Mesendoderm (in vitro differentiated cells): Measurements from ENCODE around the gene RBP3.

Source experiments
- DNase-seq: peaks from one replicate; pipeline ENCODE4 v3.0.0; 2013
- H2AK5ac ChIP-seq: 2 replicates; pipeline ENCODE4 v1.6.1; 2013; ENCODE audit warnings: low read length, inconsistent platforms
- H2BK120ac ChIP-seq: 2 replicates; pipeline ENCODE4 v1.6.1; 2013; ENCODE audit warnings: low read depth, mild to moderate bottlenecking, low read length, moderate library complexity, mixed read lengths
- H2BK15ac ChIP-seq: replicated peaks from 2 replicates; pipeline ENCODE4 v1.6.1; 2013; ENCODE audit warnings: low read depth, mild to moderate bottlenecking, moderate library complexity
- H2BK5ac ChIP-seq: 2 replicates; pipeline ENCODE4 v1.6.1; 2013; ENCODE audit warnings: low read length, inconsistent platforms
- H3K18ac ChIP-seq: 2 replicates; pipeline ENCODE4 v1.6.1; 2013; ENCODE audit warnings: mild to moderate bottlenecking, low read length, mixed read lengths
- H3K23ac ChIP-seq: one replicate; pipeline ENCODE4 v1.6.1; 2013; ENCODE audit warnings: low read length
- H3K27ac ChIP-seq: 2 replicates; pipeline ENCODE4 v1.5.1; 2013; ENCODE audit warnings: low read depth, mild to moderate bottlenecking, inconsistent platforms, low read length, moderate library complexity
- H3K27me3 ChIP-seq: 2 replicates; pipeline ENCODE4 v1.6.1; 2013; ENCODE audit warnings: low read length, control low read depth, mild to moderate bottlenecking, inconsistent platforms; ENCODE audit not compliant: insufficient read depth, poor library complexity
- H3K36me3 ChIP-seq: 2 replicates; pipeline ENCODE4 v1.6.1; 2013; ENCODE audit warnings: low read length, inconsistent platforms; ENCODE audit not compliant: control insufficient read depth, insufficient read depth
- H3K4ac ChIP-seq: one replicate; pipeline ENCODE4 v1.6.1; 2013; ENCODE audit warnings: low read depth, mild to moderate bottlenecking, low read length, moderate library complexity
- H3K4me1 ChIP-seq: 2 replicates; pipeline ENCODE4 v1.6.1; 2013; ENCODE audit warnings: low read depth, low read length, inconsistent platforms; ENCODE audit not compliant: control insufficient read depth
- H3K4me2 ChIP-seq: 2 replicates; pipeline ENCODE4 v1.6.1; 2013; ENCODE audit warnings: low read length
- H3K4me3 ChIP-seq: 2 replicates; pipeline ENCODE4 v1.5.1; 2013; ENCODE audit warnings: mild to moderate bottlenecking, low read length
- H3K56ac ChIP-seq: one replicate; pipeline ENCODE4 v1.6.1; 2013; ENCODE audit warnings: low read length
- H3K79me1 ChIP-seq: 2 replicates; pipeline ENCODE4 v1.6.1; 2013; ENCODE audit warnings: low read length, inconsistent platforms
- H3K79me2 ChIP-seq: 2 replicates; pipeline ENCODE4 v1.6.1; 2013; ENCODE audit warnings: mild to moderate bottlenecking, low read length; ENCODE audit not compliant: control insufficient read depth, insufficient read depth
- H3K9ac ChIP-seq: 2 replicates; pipeline ENCODE4 v1.6.1; 2013; ENCODE audit warnings: low read length, inconsistent platforms
- H4K5ac ChIP-seq: one replicate; pipeline ENCODE4 v1.6.1; 2013; ENCODE audit warnings: low read length
- H4K8ac ChIP-seq: one replicate; pipeline ENCODE4 v1.6.1; 2013; ENCODE audit warnings: low read depth, mild to moderate bottlenecking, control low read depth, low read length, moderate library complexity
- WGBS: extraction: QIAGEN DNeasy Blood & Tissue Kit; methylation state at CpG from one replicate; pipeline ENCODE4 v1.1.7; 2013; ENCODE audit warnings: low lambda C conversion rate, missing lambda C conversion rate; ENCODE audit not compliant: insufficient coverage; ENCODE audit errors: extremely low coverage; 5-methylcytosine and 5-hydroxymethylcytosine counted together

RBP3 gene

DNA sequence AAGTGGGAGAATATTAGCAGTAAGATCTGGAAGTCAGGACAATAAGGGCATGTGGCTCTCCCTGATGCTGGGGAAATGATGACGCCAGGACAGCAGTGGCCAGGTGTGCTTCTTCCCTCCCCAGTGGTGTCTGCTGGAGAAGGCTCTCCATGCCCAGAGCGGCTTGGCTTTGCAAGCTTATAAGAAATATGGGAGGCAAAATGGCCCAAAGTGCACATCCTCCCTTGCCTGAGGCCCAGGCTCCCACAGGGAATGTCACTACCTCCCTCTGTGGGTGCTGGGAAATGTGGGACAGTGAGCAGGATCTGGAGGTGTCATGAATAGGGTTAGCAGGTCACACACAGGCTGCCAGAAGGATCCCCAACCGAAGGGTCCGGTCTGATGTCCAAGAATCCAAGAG lies 53.0 kb downstream of the RBP3 start:
- Histone ChIP-seq H3K9ac (no peak overlapping the region), H3K79me2 (no peaks in the 10 kb centered on the region), H4K8ac (no peak overlapping the region), H2BK120ac (no peak overlapping the region), H3K23ac (no peak overlapping the region), H3K27ac (no peak overlapping the region), H3K36me3 (no peaks in the 10 kb centered on the region), H3K27me3 (no peaks in the 10 kb centered on the region), H3K4me1 (peaks cover 11% of the 10 kb centered on the region), H3K79me1 (no peaks in the 10 kb centered on the region), H3K4me2 (no peak overlapping the region), H4K5ac (no peak overlapping the region), H3K4ac (no peak overlapping the region), H2BK15ac (no peak overlapping the region), H3K18ac (no peak overlapping the region), H2AK5ac (no peak overlapping the region), H2BK5ac (no peak overlapping the region), H3K4me3 (no peak overlapping the region), H3K56ac (no peak overlapping the region)
- WGBS: no CpG with 5 or more reads among the region's 4 CpGs
- no peak for DNase-seq

DNA sequence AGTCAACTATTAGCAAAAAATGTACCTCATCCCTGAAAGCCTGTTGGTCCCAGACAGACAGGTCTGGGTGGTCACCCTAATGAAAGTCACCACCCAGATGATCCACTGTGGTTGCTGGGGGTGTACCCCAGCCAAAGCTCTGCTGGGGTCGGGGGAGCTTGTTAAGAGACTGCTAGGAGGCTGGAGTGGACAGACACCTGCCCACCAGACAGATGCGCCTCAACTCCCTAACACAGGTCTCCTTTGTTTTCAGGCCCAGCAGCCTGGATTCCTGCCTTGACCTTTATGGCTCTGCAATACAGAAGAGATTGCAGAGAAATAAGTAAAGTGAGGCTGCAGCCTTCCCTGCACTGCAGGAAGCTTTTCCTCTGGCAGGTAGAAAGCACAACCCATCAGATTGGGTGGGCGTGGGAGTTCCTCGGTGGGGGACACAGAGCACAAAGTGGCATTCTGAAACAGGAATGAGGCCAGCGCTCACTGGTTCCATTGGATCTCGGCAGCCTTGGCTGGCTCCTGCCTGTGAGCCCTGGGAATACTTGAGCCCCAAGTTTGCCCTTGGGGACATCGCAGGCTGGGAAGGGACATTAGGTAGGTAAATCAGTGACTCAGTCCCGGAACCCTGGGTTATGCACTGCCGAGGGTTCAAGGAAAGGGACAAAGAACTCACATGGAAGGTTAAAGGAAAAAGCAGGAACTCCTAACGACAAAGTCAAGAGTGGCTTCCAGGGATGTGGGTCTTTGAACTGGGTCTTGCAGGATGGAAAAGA lies 53.9 kb downstream of the RBP3 start:
- no peak overlapping the region for H3K4me3 ChIP-seq
- H4K5ac ChIP-seq: no peak overlapping the region
- no peak overlapping the region for H2BK120ac ChIP-seq
- DNase-seq: no peak
- no peak overlapping the region for H3K56ac ChIP-seq
- no peak overlapping the region for H2BK15ac ChIP-seq
- H3K18ac ChIP-seq: peak overlapping the region; percentile 57
- H3K27me3 ChIP-seq: no peaks in the 10 kb centered on the region
- no peak overlapping the region for H2AK5ac ChIP-seq
- peaks cover 11% of the 10 kb centered on the region for H3K4me1 ChIP-seq
- H3K36me3 ChIP-seq: no peaks in the 10 kb centered on the region
- H3K4me2 ChIP-seq: no peak overlapping the region
- no peak overlapping the region for H2BK5ac ChIP-seq
- no peak overlapping the region for H3K23ac ChIP-seq
- no peak overlapping the region for H4K8ac ChIP-seq
- no peak overlapping the region for H3K27ac ChIP-seq
- H3K4ac ChIP-seq: peak overlapping the region; percentile 20
- no peak overlapping the region for H3K9ac ChIP-seq
- no CpG with 5 or more reads among the region's 10 CpGs for WGBS
- no peaks in the 10 kb centered on the region for H3K79me2 ChIP-seq
- H3K79me1 ChIP-seq: no peaks in the 10 kb centered on the region

DNA sequence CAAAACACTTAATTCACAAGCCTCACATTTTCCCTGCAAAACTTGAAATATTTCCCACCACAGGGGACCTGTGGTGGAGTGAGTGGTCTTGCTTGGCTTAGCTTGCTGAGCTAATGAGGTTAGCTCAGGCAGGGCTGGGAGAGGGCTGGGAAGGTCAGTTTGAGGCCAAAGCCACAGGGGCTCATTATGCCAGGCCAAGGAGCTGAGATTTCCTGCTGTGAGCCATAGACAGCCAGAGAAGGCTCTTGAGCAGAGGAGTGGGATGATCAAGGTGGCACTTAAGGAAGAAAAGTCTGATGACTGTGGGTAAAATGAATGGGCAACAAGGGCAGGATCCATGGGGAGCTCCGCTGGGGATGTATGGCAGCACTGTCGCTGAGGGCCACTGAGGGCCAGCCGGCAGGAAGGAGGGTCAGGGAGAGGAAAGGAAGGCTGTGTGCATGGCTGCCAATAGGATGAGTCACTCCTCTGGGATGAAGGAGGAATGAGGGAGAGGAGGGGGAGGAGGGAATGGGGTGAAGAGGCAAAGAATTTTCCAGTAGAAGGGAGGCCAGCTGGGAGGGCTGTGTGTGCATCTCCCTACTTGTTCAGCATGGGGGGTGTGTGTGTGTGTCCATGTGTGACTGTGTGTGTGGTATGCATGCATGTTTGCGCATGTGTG lies 54.6 kb downstream of the RBP3 start:
- WGBS: no CpG with 5 or more reads among the region's 4 CpGs
- H4K5ac ChIP-seq: no peak overlapping the region

GRCh38 chr10:47403446-47404318 lies 55.5 kb downstream of the RBP3 start:
- H3K4me1 ChIP-seq: peaks cover 14% of the 10 kb centered on the region
- no peaks in the 10 kb centered on the region for H3K79me2 ChIP-seq
- WGBS: no CpG with 5 or more reads among the region's 6 CpGs
- no peak overlapping the region for H2BK120ac ChIP-seq
- H2AK5ac ChIP-seq: peak overlapping the region; percentile 95
- H3K9ac ChIP-seq: no peak overlapping the region
- no peak overlapping the region for H3K4me2 ChIP-seq
- no peak overlapping the region for H3K4me3 ChIP-seq
- H2BK15ac ChIP-seq: no peak overlapping the region
- H3K36me3 ChIP-seq: no peaks in the 10 kb centered on the region
- H4K5ac ChIP-seq: no peak overlapping the region
- no peak overlapping the region for H3K18ac ChIP-seq
- H3K23ac ChIP-seq: no peak overlapping the region
- no peaks in the 10 kb centered on the region for H3K27me3 ChIP-seq
- no peaks in the 10 kb centered on the region for H3K79me1 ChIP-seq
- no peak overlapping the region for H4K8ac ChIP-seq
- H3K27ac ChIP-seq: no peak overlapping the region
- H2BK5ac ChIP-seq: peak overlapping the region; percentile 68
- peak; percentile 68 for DNase-seq
- no peak overlapping the region for H3K4ac ChIP-seq
- H3K56ac ChIP-seq: peak overlapping the region; percentile 63

More for the DNA sequence above, 54.6 kb downstream of the RBP3 start:
- Histone ChIP-seq H3K23ac (no peak overlapping the region), H3K27ac (no peak overlapping the region), H2BK15ac (no peak overlapping the region), H3K4me2 (no peak overlapping the region), H4K8ac (no peak overlapping the region), H3K9ac (no peak overlapping the region), H3K79me2 (no peaks in the 10 kb centered on the region), H3K4me1 (peaks cover 14% of the 10 kb centered on the region), H3K4me3 (no peak overlapping the region), H2BK5ac (peak overlapping the region; percentile 68), H3K36me3 (no peaks in the 10 kb centered on the region), H3K56ac (peak overlapping the region; percentile 63), H3K4ac (no peak overlapping the region), H2BK120ac (no peak overlapping the region), H2AK5ac (peak overlapping the region; percentile 61), H3K79me1 (no peaks in the 10 kb centered on the region), H3K27me3 (no peaks in the 10 kb centered on the region), H3K18ac (no peak overlapping the region)
- peak; percentile 96 for DNase-seq

DNA sequence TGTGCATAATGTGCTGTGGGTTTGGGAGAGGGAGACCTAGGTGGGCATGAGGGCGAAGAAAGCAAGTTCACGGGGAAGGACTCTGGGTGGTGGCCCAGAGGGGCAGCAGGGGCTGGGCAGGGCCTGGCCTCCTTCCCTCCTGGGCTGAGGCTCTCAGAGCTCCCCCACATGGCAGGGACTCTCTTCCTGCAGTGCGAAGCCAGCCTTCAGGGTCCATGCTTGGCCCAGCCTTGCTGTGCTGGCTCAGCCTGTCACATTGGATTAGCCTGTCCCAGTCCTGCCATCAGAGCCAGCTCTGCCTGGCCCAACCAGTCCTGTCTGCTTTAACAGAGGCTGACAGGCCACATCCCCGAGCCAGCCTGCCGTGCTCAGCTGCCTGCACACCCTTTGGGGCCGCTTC lies 56.3 kb downstream of the RBP3 start:
- Histone ChIP-seq H2BK120ac (no peak overlapping the region), H3K4ac (peak overlapping the region; percentile 22), H3K36me3 (no peaks in the 10 kb centered on the region), H4K8ac (no peak overlapping the region), H3K23ac (no peak overlapping the region), H3K4me2 (no peak overlapping the region), H3K27me3 (no peaks in the 10 kb centered on the region), H3K79me1 (no peaks in the 10 kb centered on the region), H4K5ac (no peak overlapping the region), H3K4me1 (peaks cover 14% of the 10 kb centered on the region), H2BK15ac (no peak overlapping the region), H3K18ac (no peak overlapping the region), H3K27ac (no peak overlapping the region), H3K4me3 (no peak overlapping the region), H3K56ac (no peak overlapping the region), H3K79me2 (no peaks in the 10 kb centered on the region), H2AK5ac (no peak overlapping the region), H3K9ac (no peak overlapping the region), H2BK5ac (no peak overlapping the region)
- whole genome bisulfite sequencing: no CpG with 5 or more reads among the region's 6 CpGs
- DNase-seq: peak; percentile 57
